ENCODE data around the gene COG4.

- TF ChIP-seq CTCF (IDR thresholded peaks at IDR 0.05; ENCODE audit: low read depth, low read length): no peak
- TF ChIP-seq EZH2phosphoT487 (IDR thresholded peaks at IDR 0.05; ENCODE audit: low read depth): no peak
These were observed 44.4 kb downstream of the COG4 start for GRCh38 chr16:70478912-70479341.
